AG04450 (cell line): Measurements from ENCODE around the gene PTGDS. TPM values are rescaled to one million over a fixed set of nuclear protein-coding genes. Genes with fewer than 3 reads are reported as not detected.

ENCODE experiments used
- CTCF ChIA-PET: fragments of 300-600, 350-600 bp; formaldehyde crosslinking; extraction: SDS; loops from one replicate; lab custom pipeline; 2022; ENCODE audit warnings: antibody characterized with exemption, inconsistent platforms; lab: Charles Lee
- POLR2A ChIA-PET: fragments of 350-600 bp; formaldehyde crosslinking; extraction: SDS; loops from one replicate; lab custom pipeline; 2021; ENCODE audit warnings: antibody characterized with exemption, inconsistent platforms; lab: Yijun Ruan, JAX
- DNase-seq: peaks from one replicate; pipeline ENCODE4 v3.0.0-alpha.2; 2011; ENCODE audit warnings: low read depth, low spot score
- H3K27ac ChIP-seq: one replicate; pipeline ENCODE4 v1.5.1; 2012; ENCODE audit warnings: low read depth, low read length, control low read depth
- H3K27me3 ChIP-seq: one replicate; pipeline ENCODE4 v1.6.0; 2012; ENCODE audit warnings: low read length; ENCODE audit not compliant: control insufficient read depth, insufficient read depth
- H3K4me3 ChIP-seq: 2 replicates; pipeline ENCODE4 v1.5.1; 2011; ENCODE audit warnings: mild to moderate bottlenecking, low read depth, low read length, control low read depth
- H3K9me3 ChIP-seq: 2 replicates; pipeline ENCODE4 v1.5.1; 2012; ENCODE audit warnings: low read length; ENCODE audit not compliant: control insufficient read depth, insufficient read depth
- polyA plus RNA-seq: library from polyadenylated mRNA; depleted of rRNA; stranded (reverse); fragments of >200 nt; gene quantifications from 2 replicates; pipeline ENCODE4 v1.2.3, GENCODE V29; 2011
- TF ChIP-seq, protein P1 (sequence below): IDR thresholded peaks from 2 replicates; pipeline ENCODE4 v1.5.1; 2011; ENCODE audit warnings: low read depth, low read length, control low read depth, inconsistent platforms

Gene PTGDS
- polyA plus RNA-seq, 1 experiment = 7.8 TPM

DNA sequence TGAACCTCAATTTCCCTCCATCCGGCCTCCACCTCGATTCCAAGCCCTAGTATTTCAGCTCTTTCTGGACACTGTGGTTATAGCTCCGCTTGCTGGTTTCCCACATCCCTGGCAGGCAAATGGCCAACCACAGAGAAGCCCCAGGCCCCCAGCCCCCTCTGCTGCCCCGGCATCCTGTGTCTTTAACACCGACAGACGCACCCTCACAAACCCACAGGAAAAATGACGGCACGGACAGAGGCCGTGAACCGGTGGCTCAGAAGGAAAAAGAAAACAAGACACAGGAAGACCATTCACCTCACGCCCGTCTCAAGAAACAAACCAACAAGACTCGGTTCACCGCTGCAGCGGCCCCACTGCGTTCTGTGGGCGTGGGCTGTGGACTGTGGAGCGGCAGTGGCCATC lies 20.5 kb downstream of the PTGDS start:
- H3K27me3 ChIP-seq = peaks cover 4% of the 10 kb centered on the region
- DNase-seq = no peak
- CTCF ChIA-PET = no interaction called here
- H3K9me3 ChIP-seq = no peaks in the 10 kb centered on the region; the same call in 1 of the 2 replicates
- no peak overlapping the region for H3K27ac ChIP-seq
- POLR2A ChIA-PET = no interaction called here
- TF ChIP-seq, protein P1, sequence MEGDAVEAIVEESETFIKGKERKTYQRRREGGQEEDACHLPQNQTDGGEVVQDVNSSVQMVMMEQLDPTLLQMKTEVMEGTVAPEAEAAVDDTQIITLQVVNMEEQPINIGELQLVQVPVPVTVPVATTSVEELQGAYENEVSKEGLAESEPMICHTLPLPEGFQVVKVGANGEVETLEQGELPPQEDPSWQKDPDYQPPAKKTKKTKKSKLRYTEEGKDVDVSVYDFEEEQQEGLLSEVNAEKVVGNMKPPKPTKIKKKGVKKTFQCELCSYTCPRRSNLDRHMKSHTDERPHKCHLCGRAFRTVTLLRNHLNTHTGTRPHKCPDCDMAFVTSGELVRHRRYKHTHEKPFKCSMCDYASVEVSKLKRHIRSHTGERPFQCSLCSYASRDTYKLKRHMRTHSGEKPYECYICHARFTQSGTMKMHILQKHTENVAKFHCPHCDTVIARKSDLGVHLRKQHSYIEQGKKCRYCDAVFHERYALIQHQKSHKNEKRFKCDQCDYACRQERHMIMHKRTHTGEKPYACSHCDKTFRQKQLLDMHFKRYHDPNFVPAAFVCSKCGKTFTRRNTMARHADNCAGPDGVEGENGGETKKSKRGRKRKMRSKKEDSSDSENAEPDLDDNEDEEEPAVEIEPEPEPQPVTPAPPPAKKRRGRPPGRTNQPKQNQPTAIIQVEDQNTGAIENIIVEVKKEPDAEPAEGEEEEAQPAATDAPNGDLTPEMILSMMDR = no peak
- no peak overlapping the region for H3K4me3 ChIP-seq

DNA sequence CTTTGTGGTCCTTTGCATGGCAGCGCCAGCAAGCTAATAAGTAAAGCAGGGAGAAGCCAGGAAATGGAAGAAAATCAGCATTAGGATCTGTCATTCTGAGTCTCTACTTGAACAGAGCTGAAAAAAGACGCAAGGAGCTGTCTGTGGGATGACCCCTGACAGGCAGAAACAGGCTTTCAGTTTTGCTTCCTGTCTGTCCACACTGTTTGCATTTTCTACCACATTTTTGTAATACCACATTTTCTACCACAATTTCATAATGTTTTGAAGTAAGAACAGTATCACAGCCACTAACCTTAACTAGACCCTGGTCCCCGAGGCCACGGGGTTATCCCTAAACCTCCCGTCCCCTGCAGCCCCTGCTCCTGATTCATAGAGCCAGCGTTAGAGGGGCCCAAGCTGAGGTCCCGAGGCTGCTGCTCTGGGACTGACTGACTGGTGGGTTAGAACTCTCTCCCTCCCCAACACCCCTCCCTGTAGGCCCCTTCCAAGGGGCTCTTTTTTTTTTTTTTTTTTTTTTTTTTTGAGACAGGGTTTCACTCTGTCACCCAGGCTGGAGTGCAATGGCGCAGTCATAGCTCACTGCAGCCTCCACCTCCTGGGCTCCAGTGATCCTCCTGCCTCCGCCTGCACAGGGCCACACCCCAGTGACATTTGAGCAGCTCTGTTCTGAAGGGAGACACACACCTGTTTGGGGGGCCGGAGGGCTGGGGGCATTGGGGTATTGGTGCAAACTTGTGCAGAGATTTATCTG lies 23.1 kb downstream of the PTGDS start:
- H3K4me3 ChIP-seq = no peak overlapping the region
- H3K9me3 ChIP-seq = peaks cover 2% of the 10 kb centered on the region; the same call in 1 of the 2 replicates
- H3K27me3 ChIP-seq = peaks cover 5% of the 10 kb centered on the region
- CTCF ChIA-PET = interaction anchor here (0.6 to 3.1 kb wide), 8 partner anchors 29 to 158 kb away, joined by 3 to 13 read pairs (median 3); partner anchors contain the start of gene AJM1
- DNase-seq = peak; percentile 47
- no peak overlapping the region for H3K27ac ChIP-seq
- POLR2A ChIA-PET = interaction anchor here (1.5 kb wide), 1 partner anchor 9 kb away, joined by 4 read pairs; no protein-coding TSS in a partner anchor
- TF ChIP-seq, protein P1 = no peak

DNA sequence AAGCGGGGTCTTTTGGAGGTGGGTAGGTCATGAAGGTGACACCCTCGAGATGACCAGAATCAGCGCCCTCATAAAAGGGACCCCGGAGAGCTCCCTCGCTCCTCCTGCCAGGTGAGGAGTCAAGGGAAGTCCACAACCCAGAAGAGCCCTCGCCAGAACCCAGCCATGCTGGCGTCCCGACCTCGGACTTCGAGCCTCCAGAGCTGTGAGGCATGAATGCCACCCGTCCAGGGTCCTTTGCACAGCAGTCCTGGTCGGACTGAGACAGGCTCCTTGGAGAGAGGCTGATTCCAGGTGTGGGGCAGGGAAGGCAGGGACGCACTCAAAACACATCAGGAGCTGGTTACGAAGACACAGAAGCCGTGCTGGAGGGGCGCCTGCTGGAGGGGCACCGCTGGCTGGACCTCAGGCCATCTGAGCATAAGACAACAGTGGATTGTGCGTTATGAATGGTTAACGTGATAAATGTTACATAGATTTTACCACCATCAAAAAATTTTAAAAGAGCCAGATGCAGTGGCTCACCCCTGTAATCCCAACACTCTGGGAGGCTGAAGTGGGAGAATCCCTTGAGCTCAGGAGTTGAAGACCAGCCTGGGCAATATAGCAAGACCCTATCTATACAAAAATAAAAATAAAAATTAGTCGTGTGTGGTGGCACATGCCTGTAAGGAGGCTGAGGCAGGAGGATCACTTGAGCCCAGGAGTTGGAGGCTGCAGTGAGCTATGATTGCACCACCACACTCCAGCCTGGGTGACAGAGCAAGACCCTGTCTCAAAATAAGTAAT lies 24.7 kb downstream of the PTGDS start:
- Histone ChIP-seq H3K27ac (no peak overlapping the region), H3K9me3 (peaks cover 9% of the 10 kb centered on the region; the same call in 1 of the 2 replicates), H3K27me3 (peaks cover 5% of the 10 kb centered on the region), H3K4me3 (no peak overlapping the region)
- ChIA-PET POLR2A (interaction anchor here (0.5 kb wide), 1 partner anchor 10 kb away, joined by 3 read pairs; no protein-coding TSS in a partner anchor), CTCF (interaction anchor here (0.6 to 3.1 kb wide), 3 partner anchors 28 to 54 kb away, joined by 3 to 9 read pairs (median 6); no protein-coding TSS in a partner anchor)
- no peak for DNase-seq
- TF ChIP-seq, protein P1 = no peak

DNA sequence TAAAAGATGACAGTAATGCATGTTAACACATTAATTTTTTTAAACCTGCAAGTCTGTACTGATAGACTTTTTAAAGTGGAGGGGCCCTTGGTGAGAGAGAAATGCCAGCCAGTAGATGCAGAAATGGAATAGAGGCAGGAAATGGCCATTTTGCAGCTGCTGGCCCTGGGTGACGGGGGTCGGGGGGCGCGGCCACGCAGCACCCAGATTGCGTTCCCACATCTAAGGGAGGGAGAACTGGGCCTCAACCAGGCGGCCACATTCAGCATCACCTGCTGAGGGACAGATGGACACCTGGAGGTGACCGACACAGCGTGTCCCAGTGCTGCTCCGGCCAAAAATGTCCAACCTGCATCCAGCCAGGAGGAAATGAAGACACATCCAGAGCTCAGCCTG lies 25.3 kb downstream of the PTGDS start:
- TF ChIP-seq, protein P1 = no peak
- DNase-seq = no peak
- Histone ChIP-seq H3K4me3 (no peak overlapping the region), H3K9me3 (peaks cover 9% of the 10 kb centered on the region; the same call in 1 of the 2 replicates), H3K27me3 (peaks cover 5% of the 10 kb centered on the region), H3K27ac (no peak overlapping the region)
- CTCF ChIA-PET = interaction anchor here (3.1 kb wide), 1 partner anchor 27 kb away, joined by 9 read pairs; no protein-coding TSS in a partner anchor
- POLR2A ChIA-PET = no interaction called here
